Medulla oblongata (tissue), 1 donor: ENCODE measurements around the gene HDAC11.

Experiments used
- DNase-seq: peaks from one replicate; pipeline ENCODE4 v3.0.0-alpha.2; 2015; ENCODE audit errors: extremely low spot score

The HDAC11 gene

GRCh38 chr3:13524979-13525669 is 45.0 kb downstream of the HDAC11 start:
- no peak for DNase-seq

DNA sequence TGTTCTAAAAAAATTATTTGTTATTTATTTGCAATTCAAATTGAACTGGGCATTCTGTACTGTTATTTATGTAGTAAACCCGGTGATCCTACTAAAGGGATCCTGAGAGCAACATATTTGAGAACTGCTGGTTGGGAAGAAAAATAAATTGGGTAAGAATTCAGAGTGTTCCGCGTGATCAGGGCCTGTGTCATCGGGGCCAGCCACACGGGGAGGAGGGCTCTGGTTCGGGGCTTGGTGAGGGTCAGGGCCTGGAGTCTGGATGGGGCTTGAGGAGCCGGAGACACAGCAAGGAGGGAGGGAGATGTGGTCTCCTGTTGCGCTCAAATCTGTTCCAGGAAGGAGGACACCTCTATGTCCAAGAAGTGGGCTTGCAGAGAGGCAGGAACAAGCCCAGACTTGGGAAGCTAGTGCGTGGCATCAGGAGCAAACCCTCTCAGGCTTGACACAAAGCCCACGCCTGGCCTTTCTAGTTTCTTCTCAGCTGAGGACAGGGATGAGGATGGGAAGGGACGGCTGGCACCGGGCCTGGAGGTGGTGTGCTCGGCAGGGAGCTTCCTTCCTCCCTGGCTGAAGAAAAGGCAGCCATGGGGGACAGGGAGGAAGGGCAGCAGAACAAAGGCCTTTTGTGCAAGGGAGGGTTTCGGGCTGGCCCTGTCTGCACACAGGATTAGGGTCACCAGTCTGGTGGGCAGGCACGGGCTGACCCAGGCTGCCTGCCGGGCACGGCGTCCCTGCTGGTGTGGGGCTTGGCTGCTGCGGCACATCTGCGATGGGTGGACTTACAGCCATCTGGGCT is 45.9 kb downstream of the HDAC11 start:
- no peak for DNase-seq

DNA sequence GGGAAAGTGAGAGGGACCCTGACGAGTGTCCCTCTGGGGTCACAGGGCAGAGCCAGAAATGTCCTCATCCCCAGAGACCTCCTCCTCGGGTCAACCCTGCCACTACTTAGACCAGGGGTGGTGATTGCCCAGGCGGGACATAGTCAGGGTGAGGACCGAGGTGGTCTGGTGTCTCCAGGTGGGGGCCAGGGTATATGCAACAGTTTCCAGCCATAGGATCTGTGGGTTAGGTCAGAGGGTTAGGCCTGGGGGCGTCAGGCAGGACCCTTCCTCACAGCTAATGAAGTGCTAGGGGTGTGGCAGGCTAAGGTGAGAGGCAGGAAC is 46.5 kb downstream of the HDAC11 start:
- no peak for DNase-seq

DNA sequence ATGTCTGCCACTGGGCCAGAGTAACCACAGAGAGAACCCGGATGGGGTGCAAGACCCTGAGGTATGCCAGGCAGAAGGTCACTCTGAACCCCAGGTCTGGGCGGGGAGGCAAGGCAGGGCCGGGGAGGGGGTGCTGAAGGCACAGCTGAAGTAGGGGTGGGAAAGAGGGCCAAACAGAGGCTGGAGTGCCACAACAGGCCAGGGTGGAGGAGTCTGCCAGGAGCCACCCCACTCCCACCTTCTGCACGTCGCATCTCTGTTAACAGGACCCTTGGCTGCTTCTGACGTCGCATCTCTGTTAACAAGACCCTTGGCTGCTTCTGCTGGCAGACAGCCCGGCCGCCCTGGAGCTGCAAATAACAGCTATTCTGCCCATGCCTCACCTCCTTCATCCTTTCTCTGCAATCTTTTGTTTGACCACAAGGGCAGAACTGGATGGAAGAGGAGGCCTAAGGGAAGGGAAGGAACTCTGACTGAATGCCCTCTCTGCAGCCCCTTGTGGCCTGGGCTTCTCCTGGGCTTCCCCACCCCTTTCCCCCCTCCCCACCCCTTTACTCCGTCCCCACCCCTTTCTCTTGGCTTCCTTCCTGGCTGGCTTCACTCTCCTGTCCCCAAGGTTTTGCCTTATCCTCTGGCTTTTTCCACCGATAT is 48.2 kb downstream of the HDAC11 start:
- DNase-seq = no peak

DNA sequence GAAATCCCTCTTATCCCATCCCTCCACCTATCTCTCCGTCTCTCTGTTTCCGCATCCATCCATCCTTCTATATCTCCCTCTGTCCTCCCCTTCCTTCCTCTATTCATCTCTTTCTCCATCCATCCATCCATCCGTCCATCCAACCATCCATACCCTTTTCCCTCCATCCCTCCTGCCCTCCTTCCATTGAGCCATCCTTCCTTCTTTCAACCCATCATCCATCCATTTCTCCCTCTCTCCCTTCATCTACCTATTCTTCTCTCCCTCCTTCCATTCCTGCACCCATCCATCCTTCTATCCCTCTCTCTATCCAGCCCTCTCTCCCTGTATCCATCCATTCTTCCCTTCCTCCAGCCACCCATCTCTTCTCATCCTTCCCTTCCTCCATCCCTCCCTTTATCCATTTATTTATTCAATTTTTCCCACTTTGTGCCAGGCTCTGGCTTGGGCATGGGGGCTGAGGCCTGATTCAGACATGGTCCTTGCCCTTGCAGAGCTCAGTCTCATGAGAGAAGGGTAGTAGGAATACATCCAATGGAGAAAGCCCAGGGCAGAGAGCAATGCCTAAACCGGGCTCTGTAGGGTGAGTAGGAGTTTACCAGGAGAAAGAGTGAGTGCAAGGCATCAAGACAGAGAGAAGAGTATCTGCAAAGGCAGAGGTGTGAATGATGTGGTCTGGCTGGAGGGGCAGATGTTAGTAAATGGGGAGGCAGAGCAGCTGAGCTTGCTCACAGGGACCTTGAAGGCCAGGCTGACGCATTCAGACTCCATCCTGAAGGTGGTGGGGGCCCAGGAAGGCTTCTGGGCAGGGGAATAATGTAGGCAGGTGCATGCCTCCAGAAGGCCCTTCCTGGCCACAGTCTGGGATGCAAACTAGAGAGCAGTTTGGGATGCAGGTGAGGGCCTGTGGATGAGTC is 49.3 kb downstream of the HDAC11 start:
- DNase-seq = no peak

DNA sequence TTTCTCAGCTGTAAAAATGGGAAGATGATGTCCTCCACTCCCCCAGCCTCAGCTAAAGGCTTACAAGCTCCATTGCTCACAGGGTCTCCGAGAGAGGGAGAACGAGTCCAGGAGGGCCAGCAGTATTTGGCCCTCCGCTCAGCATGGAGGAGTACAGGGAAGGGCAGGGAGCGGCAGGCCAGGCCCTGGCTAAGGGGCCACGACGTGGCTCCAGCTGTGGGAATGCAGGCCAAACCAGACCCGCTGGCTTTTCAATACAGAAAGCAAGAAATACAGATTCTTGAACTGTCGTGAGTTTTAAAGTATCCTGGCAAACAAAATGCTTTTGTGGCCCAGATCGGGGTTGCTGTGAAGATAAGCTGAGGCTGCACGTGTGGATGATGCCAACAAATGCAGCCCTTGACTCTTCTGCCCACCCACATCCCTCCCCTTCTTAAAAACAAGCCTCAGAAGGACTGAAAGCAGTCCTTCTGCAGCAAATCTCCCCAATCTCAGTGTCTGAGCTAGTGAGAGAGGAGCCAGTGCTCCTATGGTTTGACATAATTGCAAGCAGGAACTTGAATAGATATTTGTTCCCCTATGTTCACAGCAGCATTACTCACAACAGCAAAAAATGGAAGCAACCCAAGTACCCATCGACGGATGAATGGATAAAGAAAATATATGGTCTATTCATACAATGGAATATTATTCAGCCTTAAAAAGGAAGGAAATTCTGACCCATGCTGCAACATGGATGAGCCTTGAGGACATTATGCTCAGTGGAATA is 50.3 kb downstream of the HDAC11 start:
- DNase-seq = no peak

DNA sequence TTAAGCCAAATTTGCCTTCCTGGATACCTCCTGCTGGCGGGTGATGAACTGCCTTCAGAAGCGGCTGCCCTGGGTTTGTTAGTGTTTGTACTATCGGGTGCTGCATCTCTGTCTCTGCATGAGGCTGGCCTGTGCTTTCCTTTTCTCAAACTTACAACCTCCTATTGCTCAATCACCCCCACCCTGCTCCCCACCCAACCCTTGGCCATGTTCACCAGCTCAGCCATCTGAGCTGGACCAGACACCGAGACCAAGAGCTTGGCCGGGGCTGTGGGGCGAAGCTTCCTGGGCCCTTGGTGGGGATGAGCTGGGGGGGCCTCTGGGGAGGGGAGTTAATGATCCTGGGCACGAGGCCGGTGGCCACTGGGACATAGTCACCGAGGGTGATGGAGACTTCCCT is 52.0 kb downstream of the HDAC11 start:
- DNase-seq = no peak

GRCh38 chr3:13532631-13533030 is 52.5 kb downstream of the HDAC11 start:
- no peak for DNase-seq

GRCh38 chr3:13533885-13534301 is 53.8 kb downstream of the HDAC11 start:
- no peak for DNase-seq

GRCh38 chr3:13535526-13535875 is 55.4 kb downstream of the HDAC11 start:
- DNase-seq = no peak

DNA sequence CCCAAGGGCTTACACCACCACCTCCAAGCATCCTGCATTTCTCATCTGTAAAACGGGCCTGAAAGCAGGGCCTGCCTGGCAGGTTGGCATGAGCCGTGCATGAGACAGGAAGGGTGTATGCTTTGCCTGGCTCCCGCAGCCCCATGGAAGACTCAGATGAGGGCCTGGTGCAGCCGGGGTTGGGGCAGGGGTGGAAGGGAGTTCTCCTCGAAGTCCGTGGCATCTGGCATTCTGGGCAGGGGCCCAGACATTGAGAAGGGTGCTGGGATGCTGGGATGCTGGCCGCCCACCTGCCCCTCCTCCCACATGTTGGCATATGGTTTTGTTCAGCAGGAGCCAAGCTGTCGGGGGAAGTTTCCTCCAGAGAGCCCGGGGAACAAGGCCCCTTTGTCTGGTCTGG is 55.8 kb downstream of the HDAC11 start:
- peak; percentile 21 for DNase-seq

DNA sequence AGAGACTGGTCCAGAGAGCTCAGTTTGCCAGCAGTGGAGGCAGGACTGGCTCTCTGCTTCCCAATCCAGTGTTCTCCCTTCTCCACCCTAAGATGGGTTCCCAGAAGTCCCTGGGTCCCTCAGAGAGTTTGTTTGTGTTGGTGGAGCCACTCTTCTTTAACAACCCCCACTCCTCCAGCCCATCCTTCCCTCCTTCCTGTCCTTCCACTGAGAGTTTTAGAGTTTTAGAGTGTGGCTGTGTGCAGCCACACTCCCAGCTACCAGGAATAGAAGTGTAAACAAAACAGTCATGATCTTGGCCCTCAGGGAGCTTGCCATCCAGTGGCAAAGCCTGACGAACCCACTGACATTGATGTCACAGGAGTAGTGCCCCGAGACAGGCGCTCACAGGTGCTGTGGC is 56.3 kb downstream of the HDAC11 start:
- DNase-seq = no peak

DNA sequence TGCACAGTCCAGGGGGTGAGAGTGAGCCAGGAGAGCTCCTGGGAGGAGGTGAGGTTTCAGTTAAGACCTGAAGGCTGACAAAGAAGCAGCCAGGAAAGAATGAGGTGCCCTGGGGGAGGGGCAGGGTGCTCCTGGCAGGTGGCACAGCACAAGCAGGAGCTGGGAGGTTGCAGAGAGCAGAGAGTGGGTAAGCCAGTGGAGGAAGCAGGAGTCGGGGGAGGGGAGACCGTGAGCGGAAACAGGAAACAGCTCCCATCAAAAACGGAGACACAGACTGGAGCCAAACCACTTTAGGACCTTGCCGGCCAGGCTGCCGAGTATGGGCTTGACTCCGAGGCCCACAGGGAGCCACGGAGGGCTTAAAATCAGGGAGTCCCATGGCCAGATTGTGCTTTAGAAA is 56.7 kb downstream of the HDAC11 start:
- DNase-seq = no peak

- no peak for DNase-seq
Observed at GRCh38 chr3:13537244-13537908, 57.3 kb downstream of the HDAC11 start.

DNA sequence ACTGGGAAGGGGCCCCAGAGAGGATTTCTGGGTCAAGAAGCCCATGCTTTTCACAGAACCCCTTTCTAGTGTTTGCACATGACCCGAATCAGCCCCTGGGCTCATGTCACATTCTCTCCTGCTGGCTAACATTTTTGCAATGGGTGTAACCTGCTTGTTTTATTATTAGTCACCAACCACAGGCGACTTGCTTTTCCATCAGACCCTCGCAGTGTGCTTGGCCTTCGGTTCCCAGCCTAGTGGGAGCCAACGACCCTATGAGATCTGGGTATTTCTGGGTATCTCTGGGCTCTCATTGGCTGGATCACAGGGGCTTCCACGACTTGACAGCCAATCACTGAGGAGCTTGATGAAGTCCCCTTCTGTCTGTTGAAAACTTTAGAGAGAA is 57.8 kb downstream of the HDAC11 start:
- DNase-seq = no peak

DNA sequence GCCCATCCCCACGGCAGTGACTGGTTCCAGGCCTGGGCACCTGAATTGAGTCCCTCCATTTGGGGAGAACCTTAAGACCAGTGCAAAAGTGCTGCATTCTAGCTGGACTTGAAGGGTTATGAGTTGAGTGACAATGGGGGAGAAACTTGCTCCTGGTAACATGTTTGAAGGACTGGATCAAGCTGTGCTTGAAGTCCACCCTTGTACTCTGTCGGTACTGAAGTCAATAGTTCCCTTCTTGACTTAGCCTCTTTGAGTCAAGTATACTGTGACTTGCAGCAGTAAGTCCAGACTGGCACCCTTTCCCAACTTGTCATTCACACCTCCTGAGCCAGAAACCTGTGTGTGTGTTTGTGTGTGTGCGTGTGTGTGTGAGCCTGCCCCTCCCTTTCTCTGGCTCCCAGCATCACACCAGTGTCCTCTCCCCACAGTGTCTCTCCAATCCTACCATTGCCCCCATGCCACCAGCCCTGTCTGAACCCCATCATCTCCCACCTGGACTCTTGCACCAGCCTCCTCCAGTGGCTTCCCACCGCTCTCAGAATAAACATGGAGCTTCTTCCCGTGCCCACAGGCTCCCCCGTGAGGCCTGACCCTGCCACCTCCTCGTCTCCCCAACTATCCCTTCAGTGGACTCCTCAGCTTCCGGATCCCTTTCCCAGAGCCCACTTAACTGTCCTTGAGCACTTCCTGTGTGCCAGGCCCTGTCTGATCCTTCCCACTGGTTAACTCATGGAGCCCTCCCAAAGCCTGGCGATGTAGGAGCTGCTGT is 58.6 kb downstream of the HDAC11 start:
- DNase-seq = no peak

- no peak for DNase-seq
Observed at GRCh38 chr3:13539292-13539638, 59.2 kb downstream of the HDAC11 start.

- DNase-seq = no peak
Observed at GRCh38 chr3:13539671-13540070, 59.6 kb downstream of the HDAC11 start.

GRCh38 chr3:13540297-13540995 is 60.3 kb downstream of the HDAC11 start:
- no peak for DNase-seq
